COLO668 (cell line): Measurements from ENCODE around the gene USP48.
A peak's percentile ranks its signal among the peaks of the same experiment; 100 is the strongest.
"Not testable (repeated sequence)": the region's sequence is repeated elsewhere in the genome, so short reads cannot be mapped to it uniquely, and the experiment has no call there.

Experiments used
- DNase-seq: peaks from one replicate; lab custom pipeline; 2025; ENCODE audit not compliant: unreplicated experiment; lab: John Stamatoyannopoulos, UW

Gene USP48

DNA sequence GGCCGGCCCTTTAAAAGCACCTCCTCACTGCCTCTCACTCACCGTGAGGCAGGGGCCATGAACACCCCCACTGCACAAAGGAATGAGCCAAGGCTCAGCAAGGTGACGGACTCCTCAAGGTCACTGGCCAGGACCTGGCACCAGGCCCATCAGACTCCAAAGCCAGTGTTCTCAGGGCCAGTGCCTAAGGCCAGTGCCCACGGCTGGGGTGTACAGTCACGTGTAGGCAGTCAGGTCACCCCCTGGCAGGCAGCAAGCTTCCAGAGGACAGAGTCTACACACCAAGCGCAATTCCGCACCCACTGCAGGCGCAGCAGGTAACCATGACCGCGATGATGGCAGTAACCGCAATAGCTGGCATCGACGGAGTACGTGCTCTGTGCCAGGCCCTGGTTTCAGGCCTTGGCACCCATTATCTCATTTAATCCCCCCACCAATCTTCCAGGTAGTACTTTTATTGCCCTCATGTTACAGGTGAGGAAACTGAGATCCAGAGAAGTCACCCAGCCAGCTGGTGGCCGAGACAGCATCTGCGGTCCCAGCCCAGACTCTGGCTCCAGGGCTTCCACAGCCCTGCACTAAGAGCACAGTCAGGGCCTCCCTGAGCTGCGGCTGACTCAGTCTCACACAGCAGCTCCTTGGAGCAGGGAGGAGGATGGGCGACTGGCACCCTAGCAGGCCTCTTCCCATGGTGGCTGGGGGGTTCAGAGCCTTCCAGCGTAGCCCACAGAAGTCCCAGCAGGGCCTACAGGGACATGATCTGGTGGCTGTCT lies 140.8 kb downstream of the USP48 start:
- no peak for DNase-seq

DNA sequence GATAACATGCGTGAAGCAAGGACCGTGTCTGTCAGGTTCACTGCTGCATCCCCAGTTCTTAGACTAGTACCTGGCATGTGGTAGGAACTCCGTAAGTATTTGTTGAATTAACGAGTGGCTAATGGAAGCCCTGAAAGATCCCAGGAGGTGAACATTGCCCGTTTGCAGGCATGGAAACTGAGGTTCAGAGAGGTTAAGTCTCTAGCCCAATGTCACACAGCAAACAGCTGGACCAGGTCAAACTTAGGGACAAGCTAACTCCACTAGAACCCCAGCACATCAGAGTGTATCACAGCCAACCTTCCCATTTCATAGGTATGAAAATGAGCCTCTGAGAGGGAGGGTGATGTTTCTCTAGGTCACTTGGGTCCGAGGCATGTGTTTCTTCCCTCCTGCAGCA lies 141.4 kb downstream of the USP48 start:
- no peak for DNase-seq

DNA sequence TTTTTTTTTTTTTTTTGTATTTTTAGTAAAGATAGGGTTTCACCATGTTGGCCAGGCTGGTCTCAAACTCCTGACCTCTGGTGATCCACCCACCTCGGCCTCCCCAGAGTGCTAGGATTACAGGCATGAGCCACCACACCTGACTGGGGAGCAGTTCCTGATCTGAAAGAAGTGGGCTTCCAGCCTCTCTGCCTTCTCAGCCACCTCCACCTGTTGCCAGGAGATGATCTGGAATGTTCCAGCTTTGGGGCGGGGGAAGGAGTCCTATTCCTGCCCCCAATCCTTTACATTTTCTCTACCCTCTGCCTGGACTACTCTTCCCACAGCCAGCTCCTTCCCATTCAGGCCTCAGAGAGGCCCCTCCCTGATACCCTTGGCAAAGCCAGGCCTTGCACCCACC lies 141.9 kb downstream of the USP48 start:
- no peak for DNase-seq

DNA sequence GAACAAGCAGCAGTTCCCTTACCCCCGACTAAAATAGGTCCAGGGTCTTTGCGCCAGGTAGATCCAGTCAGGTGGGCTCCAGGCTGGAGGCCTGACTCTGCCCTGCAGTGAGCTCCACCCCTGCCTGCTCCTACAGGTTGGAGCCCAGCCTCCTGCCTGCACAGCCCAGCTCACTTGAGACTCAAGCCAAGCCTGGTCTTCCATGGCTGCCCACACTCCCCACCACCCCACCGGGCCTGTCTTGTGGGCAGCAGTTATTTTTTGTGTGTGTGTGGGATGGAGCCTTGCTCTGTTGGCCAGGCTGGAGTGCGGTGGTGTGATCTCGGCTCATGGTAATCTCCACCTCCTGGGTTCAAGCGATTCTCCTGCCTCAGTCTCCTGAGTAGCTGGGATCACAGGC lies 142.3 kb downstream of the USP48 start:
- DNase-seq = no peak

DNA sequence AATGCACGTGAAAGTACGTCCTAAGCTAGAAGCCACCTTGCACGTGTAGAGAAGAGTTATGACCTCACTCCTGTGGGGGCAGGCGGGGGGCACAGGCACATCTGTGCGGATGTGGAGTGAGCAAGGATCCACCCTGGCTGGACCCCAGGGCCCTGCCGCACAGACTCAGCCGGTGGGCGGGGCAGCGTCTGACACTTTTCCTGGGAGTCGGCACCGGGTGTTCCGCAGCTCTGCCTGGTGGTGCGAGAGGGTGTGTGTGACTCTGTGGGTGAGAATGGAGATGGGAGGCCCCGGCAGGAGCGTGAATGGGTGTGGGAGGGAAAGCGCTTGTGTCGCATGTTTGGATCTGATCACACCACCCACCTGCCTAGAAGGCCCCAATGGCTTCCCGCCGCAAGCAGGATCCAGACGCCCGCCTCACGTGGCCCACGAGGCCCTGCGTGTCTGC lies 143.3 kb downstream of the USP48 start:
- no peak for DNase-seq

DNA sequence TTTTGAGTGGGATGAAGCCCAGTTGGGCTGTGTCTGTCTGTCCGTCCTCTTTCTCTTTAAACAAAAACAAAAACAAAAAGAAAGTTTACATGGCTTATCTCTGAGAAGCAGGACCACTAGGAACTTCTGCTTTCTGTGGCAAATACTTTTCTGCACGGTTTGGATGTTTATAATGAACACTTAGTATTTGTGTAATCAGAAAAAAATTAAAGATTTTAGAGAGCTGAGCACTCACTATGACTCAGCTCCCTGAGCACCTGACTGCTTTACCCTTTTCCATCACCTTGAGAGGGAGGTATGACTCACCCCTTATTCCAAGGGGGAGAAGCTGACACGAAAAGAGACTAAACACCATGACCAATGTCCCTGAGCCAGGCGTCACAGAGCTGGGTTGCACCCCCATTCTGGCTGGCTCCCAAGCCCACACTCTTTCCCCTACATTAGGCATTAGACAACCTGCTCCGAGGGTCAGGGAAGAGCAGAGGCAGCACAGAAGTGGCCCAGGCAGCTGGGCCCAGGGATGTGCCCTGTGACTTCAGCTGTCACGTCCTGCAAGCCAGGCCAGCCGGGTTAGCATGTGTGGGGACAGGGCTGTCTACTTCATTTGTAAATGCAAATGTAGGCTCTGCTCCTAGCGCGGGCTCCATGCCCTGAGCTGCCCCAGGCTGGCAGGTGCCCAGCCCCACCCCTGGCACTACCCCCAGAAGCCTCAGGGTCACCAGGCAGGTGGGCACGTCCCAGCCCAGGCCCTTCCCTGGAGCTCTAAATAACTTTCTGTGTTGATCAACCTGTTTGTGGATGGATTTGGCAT lies 144.2 kb downstream of the USP48 start:
- DNase-seq = peak; percentile 65

DNA sequence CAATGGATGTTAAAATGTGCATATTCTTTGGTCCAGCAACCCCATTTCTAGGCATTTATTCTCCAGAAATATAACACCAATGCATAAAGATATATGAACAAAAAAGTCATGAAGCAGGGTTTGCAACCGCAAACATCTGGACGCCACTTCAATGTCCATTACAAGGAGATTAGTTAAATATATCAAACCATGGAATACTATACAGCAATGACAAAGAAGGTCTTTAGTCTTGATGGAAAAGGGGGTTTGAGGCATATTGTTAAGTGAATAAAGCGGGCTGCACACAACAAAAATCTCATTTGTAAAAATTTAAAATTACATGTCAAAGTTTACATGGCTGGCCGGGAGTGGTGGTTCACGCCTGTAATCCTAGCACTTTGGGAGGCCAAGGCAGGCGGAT lies 145.4 kb downstream of the USP48 start:
- DNase-seq = no peak

DNA sequence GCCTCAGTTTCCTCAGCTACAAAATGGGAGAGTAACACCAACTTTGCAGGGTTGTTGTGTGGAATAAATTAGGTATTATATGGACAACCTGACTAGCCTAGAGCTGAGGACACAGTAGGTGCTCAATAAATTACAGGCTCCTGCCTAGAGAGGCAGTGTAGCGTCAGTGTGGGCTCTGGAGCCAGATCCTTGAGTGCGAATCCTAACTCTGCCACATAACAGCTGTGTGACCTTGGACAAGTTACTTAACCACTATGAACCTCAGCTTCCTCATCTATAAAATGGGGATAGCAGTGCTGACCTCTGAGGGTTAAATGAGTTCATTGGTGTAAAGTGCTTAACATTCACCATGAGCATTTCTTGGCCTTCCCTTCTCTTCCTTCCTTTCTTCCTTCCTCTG lies 146.9 kb downstream of the USP48 start:
- DNase-seq = no peak

DNA sequence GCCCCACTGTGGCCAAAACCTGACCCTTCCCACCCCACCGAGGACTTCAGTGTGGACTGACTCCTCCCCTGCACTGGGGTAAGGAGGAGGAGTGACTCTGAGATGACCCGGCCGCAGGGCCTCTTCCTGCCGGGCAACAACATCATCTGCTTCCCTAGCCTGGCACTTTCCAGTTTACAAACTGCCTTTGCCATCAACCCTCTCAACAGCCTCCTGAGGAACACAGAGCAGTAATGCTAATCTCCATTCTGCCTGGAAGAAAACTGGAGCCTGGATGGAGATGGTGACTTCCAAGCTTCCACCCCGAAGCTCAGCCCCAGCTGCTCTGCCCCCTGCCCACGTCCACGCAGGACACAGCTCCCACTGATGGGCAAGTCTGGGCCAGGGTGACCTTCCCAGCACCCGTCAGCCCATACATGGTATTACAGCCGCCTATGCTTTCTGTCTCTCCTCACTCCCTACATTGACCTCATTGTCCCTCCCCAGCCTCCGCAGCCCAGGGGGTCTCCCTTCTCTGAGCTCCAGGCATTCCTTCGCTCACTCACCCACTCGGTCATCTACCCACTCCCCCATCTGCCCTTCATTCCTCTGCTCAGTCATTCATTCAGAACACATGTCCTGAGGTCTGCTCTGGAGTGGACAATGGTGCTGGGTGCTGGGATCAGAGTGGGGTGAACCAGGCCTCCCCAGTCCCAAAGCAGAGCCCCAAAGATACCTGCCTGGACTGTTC lies 148.0 kb downstream of the USP48 start:
- no peak for DNase-seq

DNA sequence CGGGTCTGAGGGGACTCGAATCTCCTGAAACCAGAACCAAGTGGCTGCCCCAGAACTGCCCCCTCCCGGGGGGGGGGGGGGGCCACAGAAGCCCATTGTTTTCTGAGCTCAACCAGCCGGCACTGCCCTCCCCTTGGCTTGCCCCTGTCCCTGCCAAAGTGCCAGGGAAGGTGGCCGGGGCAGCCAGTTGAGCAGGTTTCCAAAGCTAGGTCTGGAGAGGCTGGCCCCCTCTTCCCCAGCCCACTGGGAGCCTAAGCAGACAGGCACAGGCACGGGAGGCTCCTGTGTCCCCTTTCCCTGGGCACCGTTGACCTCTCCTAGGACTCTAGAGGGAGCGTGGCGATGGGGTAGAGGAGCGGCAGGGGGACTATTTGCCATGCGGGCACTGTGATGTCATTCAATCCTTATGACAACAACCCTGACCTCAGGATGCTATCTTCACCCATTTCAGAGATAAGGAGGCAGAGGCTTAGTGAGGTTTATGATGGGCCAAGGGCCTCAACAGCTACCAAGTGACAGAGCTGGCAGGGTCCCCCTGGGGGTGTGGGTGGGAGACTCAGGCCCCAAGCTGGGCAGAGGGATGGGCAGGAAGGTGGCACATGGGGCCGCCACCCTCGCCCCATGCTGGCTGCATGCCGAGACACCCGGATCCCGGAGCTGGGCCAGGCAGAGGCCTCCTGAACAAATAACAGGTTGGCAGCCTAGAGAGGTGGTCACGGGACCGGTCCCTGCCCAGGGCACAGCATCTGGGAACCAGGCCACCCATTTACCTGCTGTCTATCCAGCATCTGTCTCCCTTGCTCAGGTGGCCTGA lies 148.8 kb downstream of the USP48 start:
- peak; percentile 65 for DNase-seq

DNA sequence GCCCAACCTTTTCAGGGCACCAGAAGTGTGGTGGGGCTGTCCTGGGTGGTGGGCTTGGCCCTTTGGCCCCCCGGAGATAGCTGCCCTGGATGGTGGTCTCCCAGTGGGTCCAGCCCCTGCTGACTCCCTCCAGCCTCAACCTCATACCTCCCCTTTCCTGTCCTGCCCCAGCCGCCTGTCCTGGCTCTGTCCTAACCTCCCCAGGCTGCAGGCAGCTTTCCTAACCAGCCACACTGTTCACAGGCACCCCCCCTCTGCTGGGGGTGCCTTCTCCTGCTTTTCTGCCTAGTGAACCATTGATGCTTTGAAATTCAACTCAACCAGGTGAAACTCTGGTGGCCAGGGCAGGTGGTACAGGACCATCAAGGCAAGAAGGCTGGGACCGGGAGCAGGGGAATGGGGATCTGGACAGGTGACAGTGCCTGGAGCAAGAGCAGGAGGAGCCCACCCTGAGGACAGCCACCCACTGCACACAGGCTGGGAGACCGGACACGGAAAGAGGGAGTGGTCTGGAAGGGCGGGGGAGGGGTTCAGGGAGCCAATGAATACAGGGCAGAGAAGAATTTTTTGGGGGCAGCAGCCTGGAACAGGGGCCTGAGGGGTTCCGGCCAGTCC lies 149.7 kb downstream of the USP48 start:
- no peak for DNase-seq

DNA sequence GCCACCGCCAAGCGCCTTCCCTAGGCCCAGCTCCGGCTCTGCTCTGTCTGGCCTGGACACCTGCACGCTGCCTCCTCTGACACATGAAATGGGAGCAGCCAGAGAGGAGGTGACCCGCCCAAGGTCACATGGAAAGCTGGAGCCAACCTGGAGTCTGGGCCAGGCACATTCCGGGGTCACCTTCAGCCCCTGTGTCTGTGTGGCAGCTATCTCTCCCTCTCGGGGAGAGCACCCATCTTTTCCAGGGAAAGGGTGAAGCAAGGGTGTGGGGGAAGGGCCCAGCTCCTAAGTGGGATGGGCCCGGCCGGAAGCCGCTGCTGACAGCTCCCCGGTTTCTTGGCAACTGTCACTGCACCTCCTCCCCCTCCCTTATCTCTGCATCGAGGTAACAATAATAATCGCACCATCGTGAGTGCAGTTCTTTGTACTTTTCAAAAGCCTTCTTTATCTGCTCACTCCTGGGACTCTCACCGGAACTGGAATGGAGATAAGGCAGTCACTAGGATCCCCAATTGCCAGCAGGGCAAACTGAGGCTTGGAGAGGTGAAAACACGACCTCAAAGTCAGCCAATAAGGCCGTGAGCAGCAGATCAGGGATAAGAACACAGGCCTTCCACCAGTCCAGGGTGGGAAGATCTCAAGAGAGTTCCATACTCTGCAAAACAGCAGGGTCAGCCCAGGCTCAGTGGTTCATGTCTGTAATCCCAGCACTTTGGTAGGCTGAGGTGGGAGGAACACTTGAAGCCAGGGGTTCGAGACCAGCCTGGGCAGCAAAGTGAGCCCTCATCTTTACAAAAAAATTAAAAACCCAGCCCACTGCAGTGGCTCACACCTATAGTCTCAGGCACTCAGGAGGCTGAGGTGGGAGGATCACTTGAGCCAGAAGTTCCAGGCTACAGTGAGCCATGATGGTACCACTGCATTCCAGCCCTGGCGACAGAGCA lies 150.7 kb downstream of the USP48 start:
- peak; percentile 67 for DNase-seq

DNA sequence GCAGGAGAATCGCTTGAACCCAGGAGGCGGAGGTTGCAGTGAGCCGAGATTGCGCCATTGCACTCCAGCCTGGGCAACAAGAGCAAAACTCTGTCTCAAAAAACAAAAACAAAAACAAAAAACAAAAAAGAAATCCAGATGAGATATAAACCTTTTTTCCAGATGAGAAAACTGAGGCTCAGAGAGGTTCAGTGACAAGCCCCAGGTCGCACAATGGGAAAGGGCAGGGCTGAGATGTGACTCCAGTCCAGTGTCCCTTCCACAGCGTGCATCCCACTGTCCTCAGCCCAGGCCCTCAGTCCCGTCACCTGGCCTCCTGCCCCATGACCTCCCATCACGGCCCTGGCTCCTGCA lies 151.4 kb downstream of the USP48 start:
- DNase-seq = not testable (repeated sequence)

DNA sequence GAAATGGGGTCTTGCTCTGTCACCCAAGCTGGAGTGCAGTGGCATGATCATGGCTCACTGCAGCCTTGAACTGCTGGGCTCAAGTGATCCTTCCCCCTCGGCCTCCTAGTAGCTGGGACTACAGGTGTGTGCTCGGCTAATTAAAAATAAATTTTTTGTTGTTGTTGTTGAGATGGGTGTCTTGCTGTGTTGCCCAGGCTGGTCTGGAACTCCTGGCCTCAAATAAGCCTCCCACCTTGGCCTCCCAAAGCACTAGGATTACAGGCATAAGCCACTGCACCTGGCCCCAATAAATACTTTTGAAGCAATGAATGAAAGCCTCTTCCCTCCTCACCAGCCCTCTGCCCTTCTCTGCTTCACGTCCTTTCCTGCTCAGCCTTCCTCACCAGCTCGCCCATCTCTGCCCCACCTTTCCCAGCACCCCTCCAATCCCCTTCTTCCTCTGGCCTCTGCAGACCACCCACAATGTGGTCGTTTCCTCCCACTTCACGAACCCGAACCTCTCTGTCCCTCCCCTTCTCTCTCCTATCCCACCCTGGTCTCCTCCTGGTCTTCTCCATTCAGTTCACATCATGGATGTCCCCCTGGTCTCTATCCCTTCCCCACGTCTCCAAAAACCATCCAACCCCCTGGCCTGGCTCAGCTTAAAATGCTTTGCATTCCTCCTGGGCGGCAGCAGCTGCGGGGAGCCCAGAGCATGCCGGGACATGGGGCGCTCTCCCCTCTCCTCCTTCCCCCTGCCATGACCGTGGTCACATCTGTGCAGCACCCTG lies 152.2 kb downstream of the USP48 start:
- no peak for DNase-seq

DNA sequence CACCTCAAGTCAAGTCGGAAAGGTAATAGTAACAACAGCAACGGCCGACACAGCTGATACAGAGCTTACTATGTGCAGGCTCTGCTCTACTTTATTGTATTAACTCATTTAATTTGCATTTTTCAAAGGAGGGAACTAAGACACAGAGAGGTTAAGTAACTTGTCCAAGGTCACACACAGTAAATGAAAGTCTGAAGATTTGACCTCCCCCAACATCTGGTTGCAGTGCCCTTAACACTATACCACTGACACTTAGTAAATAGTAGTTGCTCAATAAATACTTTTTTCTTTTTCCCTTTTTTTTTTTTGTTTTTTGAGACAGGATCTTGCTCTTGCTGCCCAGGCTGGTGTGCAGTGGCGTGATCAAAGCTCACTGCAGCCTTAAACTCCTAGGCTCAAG lies 153.0 kb downstream of the USP48 start:
- no peak for DNase-seq

DNA sequence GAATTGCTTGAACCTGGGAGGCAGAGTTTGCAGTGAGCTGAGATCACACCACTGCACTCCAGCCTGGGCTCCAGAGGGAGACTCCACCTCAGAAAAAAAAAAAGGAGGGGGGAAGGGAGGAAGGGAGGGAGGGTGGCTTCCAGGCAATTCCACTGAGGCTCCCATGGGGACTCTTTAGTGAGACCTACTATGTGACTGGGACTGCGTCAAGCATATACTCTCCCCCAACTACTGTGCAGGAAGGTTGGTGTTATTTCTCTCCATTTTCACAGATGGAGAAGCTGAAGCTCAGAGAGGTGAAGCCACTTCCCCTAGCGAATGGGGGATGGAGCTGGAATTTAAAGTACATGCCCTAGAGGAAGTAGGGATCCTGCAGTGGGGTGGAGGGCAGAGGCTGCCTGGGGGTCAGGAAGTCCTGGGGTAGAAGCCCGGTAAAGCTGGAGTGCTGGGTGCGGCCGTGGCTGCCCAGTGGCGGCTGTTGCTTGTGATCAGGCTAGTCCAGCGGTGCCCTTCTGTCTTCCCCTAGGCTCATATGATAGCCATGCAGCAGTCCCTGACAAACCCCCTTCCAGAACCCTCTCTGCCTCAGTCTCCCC lies 154.1 kb downstream of the USP48 start:
- no peak for DNase-seq
